Measurements from ENCODE around the gene OR10P1.

Gene OR10P1

DNA sequence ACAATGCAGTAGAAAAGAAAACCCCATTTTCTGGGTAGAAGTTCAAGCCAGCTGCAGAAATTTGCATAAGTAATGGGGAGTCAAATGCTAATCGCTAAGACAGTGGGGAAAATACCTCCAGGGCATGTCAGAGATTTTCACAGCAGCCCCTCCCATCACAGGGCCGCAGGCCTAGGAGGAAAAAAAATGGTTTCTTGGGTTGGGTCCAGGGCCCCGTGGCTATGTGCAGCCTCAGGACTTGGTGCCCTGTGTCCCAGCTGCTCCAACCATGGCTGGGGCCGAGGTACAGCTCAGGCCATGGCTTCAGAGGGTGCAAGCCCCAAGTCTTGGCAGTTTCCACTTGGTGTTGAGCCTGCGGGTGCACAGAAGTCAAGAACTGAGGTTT, 14.6 kb downstream of the OR10P1 start:
- no peak for DNase-seq (ENCODE audit: low read depth in 2 of 2)

DNA sequence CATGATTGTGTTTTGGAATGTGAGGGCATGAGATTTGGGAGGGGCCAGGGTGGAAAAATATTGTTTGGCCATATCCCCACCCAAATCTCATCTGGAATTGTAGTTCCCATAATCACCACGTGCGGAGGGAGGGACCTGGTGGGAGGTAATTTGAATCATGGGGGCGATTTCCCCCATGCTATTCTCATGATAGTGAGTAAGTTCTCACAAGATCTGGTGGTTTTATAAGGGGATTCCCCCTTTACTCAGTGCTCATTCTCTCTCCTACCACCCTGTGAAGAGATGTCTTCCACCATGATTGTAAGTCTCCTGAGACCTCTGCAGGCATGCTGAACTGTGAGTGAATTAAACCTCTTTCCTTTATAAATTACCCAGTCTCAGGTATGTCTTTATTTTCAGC, 15.7 kb downstream of the OR10P1 start:
- DNase-seq (ENCODE audit: low read depth in 2 of 2): no peak

DNA sequence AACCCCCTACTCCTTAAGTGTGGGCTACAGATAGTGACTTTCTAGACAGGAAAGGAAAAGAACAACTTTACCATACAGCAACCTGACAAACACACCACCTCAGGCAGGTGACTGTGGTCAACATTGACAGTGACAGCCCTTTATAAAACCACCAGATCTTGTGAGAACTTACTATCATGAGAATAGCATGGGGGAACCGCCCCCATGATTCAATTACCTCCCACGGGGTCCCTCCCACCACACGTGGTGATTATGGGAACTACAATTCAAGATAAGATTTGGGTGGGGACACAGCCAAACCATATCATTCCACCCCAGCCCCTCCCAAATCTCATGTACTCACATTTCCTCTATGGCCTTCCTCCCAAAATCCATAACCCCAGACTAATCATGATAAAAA, 16.3 kb downstream of the OR10P1 start:
- DNase-seq (ENCODE audit: low read depth in 2 of 2): no peak

DNA sequence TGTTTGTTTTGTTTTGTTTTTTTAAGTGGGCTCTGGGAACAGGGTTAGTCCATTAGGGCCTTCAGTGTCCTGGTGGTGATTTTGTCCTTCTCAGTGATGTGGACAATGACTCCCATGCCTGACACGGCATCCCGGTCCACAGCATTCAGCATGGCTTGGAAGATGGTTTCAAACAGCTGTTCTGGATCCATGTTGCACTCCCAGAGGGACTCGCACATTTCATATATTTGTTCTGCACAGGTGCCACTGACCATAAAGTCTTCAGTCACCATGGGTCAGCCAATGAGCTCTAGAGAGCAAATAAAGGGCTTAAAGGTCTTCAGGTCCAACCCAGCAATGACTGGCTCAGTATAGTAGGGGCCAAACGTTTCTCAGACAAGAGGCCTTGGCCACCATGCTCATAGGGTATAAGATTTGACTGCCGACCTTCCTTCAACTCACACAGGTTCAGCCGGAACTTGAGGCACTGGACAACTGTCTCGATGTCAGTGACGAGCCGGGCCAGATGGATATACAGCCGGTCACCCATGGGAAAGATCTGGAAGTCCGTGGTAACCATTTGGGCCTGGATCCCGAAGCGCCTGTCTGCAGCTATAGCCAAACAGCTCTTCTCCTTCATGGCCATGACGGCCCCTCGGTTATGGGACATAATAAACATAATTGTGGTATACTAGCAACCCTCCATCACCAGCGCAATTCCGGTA, 18.0 kb downstream of the OR10P1 start:
- DNase-seq (ENCODE audit: low read depth in 2 of 2): no peak

DNA sequence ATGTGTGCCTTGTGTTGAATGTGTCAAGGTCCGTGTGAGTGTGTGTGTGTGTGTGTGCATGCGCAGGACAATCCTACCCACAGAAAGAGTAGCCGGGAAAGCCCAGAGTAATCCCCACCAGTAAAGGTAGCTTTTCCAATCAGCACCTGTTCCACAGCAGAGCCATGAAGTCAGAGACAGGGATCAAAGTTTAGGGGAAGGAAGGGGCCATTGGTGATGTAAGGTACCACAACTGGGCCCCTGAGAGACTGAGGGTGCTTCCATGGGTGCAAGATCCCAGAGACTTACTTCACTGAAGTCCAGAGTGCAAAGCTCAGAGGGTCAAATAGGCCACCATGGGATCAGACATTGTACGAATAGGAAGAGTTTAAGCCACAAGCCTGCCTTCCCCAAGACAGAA, 20.5 kb downstream of the OR10P1 start:
- no peak for DNase-seq (ENCODE audit: low read depth in 2 of 2)

DNA sequence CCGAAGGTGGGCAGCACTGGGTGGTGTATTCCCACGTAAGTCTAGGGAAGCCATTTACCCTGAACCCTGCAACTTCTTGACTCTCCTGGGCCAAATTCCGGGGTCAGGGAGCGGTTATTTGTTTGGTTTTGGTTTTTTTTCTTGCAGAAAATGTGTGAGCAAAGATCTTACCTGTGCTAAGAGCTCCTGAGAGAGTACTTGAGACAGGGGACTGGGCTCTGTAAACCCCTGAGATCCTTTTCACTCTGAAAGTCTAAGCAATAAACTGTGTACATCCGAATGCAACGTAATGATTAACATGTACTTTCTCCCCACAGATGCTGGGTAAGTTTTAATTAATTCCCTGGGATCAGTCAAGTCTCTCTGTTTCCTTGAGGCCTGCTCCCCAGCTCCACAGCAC, 21.5 kb downstream of the OR10P1 start:
- DNase-seq (ENCODE audit: low read depth in 2 of 2): no peak

DNA sequence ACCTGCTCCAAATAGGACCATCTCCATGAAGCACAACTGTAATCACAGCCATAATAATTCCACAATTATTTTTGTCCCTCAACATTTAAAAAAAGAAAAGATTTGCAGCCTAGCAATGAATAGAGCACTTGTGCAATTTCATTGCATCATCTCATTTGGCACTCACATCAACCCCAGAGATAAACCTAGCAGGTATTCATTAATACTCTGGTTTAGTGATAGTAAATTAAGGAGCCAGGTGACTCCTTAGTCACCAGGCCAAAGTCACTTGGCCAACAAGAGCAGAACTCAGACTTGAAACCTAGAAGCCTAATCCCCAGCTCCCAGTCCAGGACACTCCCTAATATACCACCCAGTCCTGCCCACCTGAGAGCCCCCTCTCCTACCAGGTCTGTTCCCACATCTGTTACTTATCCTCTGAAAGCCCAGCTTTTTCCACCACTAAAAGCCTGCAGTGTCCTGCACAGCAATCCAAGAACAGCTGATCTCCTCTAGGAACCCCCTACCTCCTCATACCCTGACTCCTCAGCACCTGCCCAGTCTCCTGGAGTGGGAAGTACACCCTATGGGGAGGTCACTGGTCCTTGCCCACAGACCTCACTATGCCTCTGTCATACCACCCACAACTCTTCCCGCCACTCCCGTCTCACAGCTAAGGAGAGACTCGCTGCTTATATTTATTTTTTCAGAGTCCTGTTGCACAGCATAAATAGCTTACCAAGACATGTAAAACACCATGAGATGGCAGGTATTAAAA, 22.1 kb downstream of the OR10P1 start:
- no peak for DNase-seq (ENCODE audit: low read depth in 2 of 2)

DNA sequence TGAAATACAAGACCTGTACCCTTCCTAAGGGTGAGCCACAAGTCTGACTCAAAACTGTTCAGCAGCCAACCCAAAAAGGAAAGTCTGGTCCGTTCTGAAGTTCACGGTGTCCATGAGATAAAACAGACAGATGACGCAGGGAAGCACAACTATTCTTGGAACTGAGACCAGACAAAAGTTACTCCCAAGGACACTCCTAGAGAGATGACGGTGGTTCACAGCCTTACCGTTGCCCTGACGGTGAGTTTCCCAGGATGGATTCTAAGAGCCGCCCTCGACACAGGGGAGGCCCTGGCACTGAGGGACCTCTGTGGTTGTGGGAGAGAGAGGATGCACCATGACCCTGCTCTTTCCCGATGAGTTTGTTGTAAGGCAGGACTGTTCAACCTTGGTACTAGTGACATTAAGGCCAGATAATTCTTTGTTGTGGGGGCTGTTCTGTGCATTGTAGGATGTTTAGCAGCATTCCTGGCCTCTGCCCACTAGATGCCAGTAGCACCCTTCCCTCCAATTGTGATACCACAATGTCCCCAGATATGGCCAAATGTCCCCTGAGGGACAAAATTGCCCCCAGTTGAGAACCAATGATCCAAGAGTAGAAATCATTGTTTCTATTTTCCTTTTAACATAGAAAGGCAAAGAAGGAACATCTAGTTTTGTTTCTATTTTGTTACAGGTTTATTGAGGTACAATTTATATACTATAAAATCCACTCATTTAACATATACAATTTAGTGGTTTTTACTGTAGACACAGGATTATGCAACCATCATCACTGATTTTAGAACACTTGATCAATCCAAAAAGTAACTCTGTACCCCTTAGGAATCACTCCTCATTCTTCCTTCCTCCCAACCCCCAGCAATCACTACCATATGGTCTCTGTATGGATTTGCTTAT, 23.0 kb downstream of the OR10P1 start:
- no peak for DNase-seq (ENCODE audit: low read depth in 2 of 2)

DNA sequence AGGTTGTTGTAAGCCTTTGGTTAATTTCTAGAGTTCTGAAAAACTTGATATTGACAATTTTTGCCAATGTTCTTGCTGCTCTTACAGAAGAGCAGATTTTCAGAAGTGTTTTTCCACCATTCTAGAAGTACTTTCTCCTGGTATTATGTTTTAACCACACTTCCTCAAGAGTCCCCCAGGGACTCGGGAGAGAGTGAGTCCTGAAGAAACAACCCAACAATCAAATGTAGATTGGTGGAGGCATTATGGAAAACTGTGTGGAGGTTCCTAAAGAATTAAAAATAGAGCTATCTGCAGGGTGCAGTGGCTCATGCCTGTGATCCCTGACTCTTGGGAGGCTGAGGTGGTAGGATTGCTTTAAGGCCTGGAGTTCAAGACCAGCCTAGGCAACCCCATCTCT, 26.7 kb downstream of the OR10P1 start:
- DNase-seq (ENCODE audit: low read depth in 2 of 2): no peak

DNA sequence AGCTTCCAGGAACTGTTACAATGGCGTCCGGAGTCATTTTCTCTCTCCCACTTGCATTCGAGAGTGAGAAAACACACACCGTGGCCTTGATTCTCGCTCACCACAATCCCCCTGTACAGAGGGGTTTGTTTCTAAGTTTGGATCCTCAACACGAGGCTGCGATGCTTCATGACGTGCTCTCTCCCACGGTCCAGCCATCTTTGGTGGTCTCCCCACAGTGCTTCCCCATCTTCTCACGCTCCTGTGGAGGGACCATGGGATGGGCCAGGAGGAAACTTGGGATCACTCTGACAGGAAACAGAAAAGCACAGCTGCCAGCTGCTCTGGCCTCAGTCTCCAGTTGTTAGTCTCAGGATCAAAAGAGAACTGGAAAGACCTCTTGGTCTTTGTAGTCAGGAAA, 28.1 kb downstream of the OR10P1 start:
- no peak for DNase-seq (ENCODE audit: low read depth in 2 of 2)

DNA sequence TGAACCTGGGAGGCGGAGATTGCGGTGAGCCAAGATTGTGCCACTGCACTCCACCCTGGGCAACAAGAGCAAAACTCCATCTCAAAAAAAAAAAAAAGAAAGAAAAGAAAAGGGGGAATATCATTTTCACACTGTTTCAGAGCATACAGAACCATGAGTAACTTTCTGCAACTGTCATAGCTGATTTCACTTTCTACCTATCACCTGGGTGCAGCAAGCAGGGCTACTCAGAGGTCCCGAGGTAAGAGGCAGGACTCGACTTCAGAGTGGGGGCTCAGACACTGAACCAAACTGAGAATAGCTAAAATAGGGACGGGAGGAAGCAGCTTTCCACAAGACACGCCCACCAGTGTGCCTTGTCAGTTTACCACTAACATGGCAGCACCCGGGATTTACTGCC, 29.8 kb downstream of the OR10P1 start:
- DNase-seq (ENCODE audit: low read depth in 2 of 2): no peak

DNA sequence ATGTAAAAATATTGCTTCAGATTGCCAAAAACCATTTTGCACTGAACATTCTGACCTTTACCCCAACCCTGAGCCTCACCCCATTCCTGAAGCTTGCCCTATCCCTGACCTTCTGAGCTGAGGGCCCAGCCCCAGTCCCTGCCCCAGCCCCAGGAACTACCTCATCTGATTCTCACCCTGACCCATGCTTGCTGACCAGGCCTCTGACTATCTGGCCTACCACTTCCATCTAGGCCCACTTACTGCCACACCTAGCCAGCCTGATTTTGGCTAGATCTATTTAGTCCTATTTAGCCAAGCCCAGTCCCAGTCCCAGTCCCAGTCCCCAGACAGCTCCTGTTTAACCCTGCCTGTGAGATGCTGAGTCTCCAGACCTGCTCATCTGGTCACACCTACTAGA, 33.6 kb downstream of the OR10P1 start:
- DNase-seq (ENCODE audit: low read depth in 2 of 2): no peak

DNA sequence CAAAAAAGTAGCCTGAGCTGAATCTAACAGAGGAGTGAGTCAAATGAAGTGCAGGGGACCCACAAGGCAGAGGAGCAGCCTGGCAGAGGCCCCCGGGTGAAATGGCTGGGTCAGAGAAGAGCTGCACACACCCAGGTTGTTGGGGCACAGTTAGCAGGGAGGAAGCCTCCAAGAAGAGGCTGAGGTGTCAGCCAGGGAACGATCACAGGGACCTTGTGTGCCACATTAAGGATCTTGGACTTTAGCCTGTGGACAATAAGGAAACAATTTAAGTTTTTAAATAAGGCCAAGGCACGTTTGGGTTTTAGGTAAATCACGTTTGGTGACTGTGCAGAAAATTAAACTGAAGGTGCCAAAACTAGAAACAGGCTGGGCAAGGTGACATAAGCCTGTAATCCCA, 35.1 kb downstream of the OR10P1 start:
- DNase-seq (ENCODE audit: low read depth in 2 of 2): no peak

DNA sequence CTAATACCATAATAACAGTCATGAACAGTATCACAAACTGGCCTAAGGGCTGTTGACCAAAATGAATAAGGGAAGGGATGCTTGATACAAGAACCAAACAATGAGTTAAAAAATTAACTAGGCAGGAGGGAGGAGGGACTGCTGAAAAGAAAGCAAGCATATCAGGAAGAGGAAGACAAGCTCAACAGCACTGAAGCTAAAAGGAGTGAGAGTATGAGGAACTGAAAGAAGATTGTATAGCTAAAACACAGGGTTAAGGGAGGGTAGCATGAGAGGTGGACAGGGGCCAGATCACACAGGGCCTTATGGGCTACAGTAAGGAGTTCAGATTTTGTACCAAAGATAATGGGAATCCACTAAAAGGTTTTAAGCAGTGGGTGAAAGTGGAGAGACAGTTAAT, 36.9 kb downstream of the OR10P1 start:
- DNase-seq (ENCODE audit: low read depth in 2 of 2): no peak

DNA sequence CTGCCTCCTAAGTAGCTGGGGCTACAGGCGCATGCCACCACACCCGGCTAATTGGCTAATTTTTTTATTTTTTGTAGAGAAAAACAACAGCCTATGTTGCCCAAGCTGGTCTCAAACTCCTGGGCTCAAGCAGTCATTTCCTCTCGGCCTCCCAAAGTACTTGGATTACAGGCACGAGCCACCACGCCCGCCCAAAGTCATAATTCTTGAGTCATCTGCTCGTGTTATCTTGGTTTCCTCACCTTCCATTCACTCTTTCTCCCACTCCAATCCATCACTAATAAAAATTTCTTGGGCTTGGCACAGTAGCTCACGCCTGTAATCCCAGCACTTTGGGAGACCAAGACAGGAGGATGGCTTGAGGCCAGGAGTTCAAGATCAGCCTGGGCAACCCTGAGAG, 39.0 kb downstream of the OR10P1 start:
- DNase-seq (ENCODE audit: low read depth in 2 of 2): no peak

DNA sequence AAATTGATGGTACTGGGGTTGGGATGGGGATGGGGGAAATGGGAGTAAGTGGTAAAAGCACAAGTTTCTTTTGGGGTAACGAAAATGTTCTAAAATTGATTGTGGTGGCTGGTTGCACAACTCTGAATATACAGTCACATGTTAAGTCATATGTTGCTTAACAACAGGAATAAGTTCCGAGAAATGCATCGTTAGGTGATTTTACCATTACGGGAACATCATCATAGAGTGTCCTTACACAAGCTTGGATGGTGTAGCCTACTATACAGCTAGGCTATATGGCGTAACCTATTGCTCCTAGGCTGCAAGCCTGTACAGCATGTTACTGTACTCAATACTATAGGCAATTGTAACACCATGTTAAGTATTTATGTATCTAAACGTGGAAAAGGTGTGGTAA, 40.0 kb downstream of the OR10P1 start:
- DNase-seq (ENCODE audit: low read depth in 2 of 2): no peak

DNA sequence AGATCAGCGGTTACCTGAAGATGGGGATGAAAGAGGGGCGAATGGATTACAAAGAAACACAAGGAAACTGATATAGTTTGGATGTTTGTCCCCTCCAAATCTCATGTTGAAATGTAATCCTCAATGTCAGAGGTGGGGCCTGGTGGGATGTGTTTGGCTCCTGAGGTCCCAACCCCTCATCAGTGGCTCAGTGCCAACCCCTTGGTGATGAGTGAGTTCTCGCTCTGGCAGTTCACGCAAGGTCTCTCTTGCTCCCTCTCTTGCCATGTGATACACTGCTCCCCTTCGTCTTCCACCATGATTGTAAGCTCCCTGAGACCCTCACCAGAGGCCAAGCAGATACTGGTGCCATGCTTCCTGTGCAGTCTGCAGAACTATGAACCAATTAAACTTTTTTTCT, 43.0 kb downstream of the OR10P1 start:
- DNase-seq (ENCODE audit: low read depth in 2 of 2): no peak

DNA sequence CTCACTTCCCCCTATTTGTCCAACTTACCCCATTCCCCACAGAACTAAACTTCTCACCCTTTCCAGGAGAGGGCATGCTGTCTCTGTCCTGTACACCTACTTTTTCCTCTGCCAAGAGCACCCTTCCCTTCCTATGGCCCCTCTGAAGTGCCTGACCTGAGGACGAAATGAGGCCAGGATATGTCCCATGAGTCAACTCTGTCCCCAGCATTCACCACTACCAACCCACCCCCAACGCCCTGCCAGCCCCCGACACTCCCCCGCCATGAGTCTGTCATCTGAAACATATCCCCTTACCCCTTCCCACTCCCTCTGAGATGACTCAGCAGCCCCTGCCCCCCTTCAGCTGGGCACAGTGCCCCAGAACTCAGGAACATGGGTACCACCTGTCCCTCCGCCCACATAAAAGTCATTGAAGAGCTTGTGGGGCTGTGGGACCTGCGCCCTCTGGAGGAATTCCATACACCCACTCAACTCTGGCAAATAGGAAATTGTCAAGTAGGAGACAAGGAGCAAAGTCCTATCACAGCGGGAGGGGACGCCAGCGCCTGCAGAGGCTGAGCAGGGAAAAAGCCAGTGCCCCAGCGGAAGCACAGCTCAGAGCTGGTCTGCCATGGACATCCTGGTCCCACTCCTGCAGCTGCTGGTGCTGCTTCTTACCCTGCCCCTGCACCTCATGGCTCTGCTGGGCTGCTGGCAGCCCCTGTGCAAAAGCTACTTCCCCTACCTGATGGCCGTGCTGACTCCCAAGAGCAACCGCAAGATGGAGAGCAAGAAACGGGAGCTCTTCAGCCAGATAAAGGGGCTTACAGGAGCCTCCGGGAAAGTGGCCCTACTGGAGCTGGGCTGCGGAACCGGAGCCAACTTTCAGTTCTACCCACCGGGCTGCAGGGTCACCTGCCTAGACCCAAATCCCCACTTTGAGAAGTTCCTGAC, 44.7 kb downstream of the OR10P1 start:
- DNase-seq (ENCODE audit: low read depth in 2 of 2): no peak

DNA sequence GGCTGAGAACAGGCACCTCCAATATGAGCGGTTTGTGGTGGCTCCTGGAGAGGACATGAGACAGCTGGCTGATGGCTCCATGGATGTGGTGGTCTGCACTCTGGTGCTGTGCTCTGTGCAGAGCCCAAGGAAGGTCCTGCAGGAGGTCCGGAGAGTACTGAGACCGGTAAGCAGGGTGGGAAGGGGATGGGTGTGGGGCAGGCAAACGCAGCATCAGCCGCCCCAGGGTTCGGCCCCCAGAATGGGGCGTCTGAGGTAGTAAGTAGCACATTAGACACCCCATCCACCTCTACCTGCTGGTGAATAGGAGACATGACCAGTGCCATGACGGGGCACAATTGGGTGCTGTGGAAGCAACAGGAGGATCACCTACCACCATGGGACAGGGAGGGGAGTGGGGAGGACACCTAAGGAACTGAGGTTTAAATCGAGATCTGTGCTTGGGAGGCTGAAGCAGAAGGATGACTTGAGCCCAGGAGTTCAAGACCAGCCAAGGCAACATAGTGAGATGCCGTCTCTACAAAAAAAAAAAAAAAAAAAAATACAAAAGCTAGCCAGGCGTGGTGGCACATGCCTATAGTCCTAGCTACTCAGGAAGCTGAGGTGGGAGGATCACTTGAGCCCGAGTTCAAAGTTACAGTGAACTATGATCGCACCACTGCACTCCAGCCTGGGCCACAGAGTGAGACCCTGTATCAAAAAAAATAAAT, 45.5 kb downstream of the OR10P1 start:
- DNase-seq (ENCODE audit: low read depth in 2 of 2): no peak

DNA sequence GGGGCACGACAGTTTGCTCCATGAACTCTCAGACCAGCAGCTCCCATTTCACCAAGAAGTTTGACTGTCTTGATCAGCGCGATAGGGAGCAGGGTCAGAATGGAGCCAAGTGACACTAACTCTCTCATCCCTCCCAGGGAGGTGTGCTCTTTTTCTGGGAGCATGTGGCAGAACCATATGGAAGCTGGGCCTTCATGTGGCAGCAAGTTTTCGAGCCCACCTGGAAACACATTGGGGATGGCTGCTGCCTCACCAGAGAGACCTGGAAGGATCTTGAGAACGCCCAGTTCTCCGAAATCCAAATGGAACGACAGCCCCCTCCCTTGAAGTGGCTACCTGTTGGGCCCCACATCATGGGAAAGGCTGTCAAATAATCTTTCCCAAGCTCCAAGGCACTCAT, 47.0 kb downstream of the OR10P1 start:
- DNase-seq (ENCODE audit: low read depth in 2 of 2): no peak
